ENCODE data around the gene CENATAC.
A peak's percentile ranks its signal among the peaks of the same experiment; 100 is the strongest.
"Not testable (repeated sequence)": the region's sequence is repeated elsewhere in the genome, so short reads cannot be mapped to it uniquely, and the experiment has no call there.

CENATAC gene

DNA sequence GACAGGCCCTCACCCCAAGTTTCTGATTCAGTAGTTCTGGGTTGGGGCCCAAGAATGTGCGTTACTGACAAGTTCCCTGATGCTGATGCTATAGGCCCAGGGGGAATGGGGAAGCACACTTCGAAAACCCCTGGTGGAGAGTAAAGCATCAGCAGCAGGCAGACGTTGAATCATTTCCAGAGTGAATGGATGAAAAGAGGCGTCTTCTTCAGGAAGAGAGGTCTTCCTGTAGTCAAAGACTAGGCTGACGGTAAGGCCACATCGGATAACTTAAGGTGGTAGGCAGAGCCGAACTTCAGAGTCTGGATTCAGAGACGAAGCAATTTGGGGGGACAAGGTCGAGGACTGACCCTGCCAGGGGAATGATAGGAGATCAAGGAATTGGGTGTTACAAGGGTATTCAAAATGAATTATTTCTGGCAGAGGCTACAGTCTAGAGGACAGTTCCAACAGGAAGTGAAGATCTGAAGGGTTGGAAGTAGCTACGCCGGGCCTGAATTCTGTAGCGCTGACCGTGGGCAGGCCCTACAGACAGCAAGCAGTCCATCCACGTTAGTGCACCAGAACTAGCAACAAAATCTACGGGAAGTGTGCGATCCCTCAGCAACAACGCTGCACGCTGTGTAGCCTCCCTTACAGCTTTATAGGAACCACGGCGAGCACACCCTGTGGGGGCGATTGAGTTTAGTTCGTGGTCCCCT lies 862 bp upstream of the CENATAC start:
- DNase-seq = peak; percentile 40 to 50

DNA sequence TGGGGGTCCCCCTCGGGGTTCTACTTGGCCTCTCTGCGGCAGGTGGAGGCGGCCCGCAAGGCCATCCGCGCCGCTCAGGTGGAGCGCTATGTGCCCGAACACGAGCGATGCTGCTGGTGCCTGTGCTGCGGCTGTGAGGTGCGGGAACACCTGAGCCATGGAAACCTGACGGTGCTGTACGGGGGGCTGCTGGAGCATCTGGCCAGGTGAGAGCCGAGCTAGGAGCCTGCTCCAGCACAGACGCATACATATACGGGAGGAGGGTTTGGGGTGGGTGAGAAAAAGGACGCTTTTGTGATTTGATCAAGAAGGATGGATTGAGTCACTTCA lies 415 bp downstream of the CENATAC start:
- DNase-seq = no peak

GRCh38 chr11:118998822-118999221 lies 884 bp downstream of the CENATAC start:
- no peak for DNase-seq

DNA sequence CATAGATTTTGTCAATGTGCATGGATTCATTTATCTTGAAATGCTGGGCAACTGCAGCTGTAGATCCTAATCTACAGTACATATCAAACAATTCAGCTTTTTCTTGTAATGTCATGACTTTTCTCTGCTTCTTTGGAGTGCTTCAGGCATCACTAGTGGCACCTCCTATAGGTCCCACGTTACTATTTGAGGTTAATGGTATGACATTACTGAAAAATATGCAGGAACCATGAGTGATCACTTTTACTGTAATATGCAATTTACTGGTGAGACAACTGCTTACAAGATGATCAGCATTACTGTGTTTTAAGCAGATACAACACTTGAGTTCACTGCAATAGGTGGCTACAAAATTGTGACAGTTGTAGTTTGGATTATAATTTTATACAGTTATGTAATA lies 3.0 kb downstream of the CENATAC start:
- DNase-seq = no peak

DNA sequence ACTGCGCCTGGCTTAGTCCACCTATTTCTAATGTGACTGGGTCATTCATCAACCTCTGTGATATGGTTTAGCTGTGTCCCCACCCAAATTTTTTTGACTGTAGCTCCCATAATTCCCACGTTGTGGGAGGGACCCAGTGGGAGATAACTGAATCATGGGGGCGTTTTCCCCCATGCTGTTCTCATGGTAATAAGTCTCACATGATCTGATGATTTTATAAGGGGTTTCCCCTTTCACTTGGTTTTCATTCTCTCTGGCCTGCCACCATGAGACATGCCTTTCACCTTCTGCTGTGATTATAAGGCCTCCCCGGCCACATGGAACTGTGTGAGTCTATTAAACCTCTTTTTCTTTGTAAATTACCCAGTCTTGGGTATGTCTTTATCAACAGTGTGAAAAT lies 8.7 kb downstream of the CENATAC start:
- DNase-seq = no peak

DNA sequence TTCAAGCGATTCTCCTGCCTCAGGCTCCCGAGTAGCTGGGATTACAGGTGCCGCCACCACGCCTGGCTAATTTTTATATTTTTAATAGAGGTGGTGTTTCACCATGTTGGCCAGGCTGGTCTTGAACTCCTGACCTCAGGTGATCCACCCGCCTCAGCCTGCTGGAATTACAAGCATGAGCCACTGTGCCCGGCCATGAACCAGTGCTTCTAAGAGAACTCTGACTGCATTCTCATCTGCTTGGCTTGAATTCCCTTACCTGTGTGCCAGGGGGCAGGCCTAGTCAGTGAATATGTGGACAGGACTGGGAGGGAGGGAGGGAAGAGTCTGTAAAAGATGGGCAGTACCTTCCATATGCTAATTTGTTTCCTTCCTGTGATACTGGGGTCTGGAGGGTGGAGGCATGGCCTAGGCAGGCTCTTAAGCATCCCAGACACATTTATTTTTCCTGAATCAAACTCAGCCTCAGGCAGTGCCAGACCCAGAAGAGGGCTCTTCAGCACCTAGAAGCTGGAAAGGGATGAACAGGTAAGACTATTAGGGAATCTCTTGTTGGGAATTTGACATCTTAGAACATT lies 13.6 kb downstream of the CENATAC start:
- DNase-seq = no peak

DNA sequence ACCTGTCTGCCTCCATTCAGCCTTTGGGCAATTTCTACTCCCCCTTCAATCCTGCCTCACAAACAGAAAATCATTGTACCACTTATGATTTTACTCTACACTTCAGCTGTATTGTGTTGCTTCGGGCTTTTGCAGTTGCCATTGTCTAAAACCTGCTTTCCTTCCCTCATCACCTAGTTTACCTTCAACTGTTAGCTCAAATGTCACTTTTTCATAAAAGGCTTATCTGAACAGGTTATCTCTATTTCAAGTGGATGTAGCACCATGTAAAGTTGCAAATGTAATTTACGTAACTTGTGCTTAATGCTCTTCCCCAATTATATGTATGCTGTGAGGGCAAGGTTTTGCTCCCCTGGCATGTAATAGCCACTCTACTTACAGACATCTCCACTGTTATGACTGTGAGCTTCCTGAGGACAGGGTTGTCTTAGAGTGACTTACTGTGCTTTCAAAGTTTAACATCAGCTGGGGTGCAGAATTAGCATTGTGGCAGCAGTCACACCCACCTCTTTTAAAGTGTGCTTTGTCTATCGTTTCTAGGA lies 14.8 kb downstream of the CENATAC start:
- no peak for DNase-seq

- DNase-seq = no peak
These were observed 16.4 kb downstream of the CENATAC start for GRCh38 chr11:119014209-119014924.

DNA sequence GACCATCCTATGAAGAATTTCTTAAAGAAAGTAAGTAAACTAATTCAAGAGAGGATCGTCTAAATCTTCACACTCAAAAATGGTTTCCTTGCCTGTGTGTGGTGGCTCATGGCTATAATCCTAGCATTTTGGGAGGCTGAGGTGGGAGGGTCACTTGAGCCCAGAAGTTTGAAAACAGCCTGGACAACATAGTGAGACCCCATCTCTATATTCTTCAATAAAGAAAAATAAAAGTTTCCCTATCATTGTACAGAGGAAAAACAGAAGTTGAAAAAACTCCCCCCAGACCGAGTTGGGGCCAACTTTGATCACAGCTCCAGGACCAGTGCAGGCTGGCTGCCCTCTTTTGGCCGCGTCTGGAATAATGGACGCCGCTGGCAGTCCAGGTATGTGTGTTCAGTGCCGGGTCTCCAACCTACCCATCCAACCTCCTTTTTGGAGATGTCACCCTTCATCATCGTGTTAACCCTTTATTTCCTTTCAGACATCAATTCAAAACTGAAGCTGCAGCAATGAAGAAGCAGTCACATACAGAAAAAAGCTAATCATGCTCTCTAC lies 17.2 kb downstream of the CENATAC start:
- DNase-seq = no peak

DNA sequence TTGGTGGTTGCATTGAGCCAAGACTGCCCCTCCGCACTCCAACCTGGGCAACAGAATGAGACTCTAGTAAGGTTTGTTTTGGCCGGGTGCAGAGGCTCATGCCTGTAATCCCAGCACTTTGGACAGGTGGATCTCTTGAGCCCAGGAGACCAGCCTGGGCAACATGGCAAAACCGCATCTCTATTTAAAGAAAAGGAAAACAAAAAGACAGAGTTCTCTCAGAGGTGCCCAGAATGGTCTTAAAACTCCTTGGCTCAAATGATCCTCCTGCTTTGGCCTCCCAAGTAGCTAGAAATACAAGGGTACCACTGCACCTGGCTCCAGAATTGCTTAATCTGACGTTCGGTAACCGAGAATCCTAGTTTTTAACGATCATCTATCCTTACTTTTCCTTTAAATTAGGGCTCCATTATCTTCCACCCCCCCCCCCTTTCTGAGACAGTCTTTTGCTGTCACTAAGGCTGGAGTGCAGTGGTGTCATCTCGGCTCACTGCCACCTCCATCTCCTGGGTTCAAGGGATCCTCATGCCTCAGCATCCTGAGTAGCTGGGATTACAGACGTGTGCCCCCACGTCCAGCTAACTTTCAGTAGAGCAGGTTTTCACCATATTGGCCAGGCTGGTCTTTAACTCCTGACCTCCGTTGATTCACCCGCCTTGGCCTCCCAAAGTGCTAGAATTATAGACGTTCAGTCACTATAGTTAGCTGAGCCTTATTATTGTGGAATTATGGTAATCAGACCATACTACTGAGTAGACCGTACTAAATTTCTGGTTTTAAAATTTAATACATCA lies 18.5 kb downstream of the CENATAC start:
- no peak for DNase-seq

- DNase-seq = not testable (repeated sequence)
These were observed 19.4 kb downstream of the CENATAC start for GRCh38 chr11:119017377-119017776.

GRCh38 chr11:119018074-119018938 lies 20.4 kb downstream of the CENATAC start, which contains the start of the genes RPS25 and TRAPPC4:
TSS of gene RPS25 (minus strand) at chr11:119018343. CDS start at chr11:119018284, 59 bp downstream.
TSS of gene TRAPPC4 (plus strand) at chr11:119018766. CDS start at chr11:119018796, 30 bp downstream.
- DNase-seq = peak; percentile 93 to 96

- DNase-seq = no peak
These were observed 22.1 kb downstream of the CENATAC start for GRCh38 chr11:119019996-119020395.

GRCh38 chr11:119021631-119022030 lies 23.7 kb downstream of the CENATAC start:
- no peak for DNase-seq

GRCh38 chr11:119023741-119024140 lies 25.8 kb downstream of the CENATAC start:
- DNase-seq = no peak

DNA sequence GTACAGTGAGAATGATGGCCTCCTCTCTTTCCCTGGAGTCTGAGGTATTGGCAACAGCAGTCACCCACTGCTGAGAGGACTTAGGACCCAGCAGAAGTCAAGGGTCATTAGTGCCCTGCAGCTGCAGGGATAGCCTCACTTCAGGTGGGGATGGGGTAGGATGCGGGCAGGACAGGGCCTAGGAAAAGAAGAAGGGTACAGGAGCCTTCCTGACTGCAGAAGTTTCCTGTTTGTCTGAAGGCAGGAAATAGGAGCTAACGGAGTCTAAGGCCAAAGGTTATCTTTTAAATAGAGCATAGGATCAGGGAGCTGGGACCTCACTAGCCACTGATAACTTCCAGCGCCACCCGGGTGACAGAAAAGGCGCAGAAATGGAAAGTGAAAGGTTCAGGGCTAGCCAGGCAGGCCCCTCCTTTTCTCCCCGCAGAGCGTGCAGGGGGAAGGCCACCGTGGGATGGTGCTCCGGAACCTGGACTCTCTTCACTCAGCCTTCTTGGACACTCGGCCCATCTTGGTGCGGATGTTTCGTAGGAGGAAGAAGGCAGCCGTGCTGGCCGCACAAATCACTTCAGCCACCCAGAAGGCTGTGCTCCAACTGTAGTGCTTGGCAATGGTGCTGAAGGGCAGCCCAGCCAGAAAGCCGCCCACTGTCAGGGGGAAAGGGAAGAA lies 26.6 kb downstream of the CENATAC start:
- no peak for DNase-seq

GRCh38 chr11:119025099-119025473 lies 27.1 kb downstream of the CENATAC start:
- DNase-seq = no peak

GRCh38 chr11:119025541-119025940 lies 27.6 kb downstream of the CENATAC start:
- DNase-seq = no peak

- no peak for DNase-seq
These were observed 28.2 kb downstream of the CENATAC start for GRCh38 chr11:119025978-119026766.

- DNase-seq = no peak
These were observed 29.0 kb downstream of the CENATAC start for GRCh38 chr11:119026970-119027369.

All from stimulated activated CD4-positive, alpha-beta T cell treated with anti-CD3 and anti-CD28 coated beads, Interleukin-2, amount 100 ng/mL, for 24 hours (primary cell).